Activated naive CD4-positive, alpha-beta T cell treated with anti-CD3 and anti-CD28 coated beads for 36 hours (primary cell): ENCODE data around the gene ERC1. TPM values are rescaled to one million over a fixed set of nuclear protein-coding genes. Genes with fewer than 3 reads are reported as not detected.
"Not testable (repeated sequence)": the region's sequence is repeated elsewhere in the genome, so short reads cannot be mapped to it uniquely, and the experiment has no call there.

Source experiments
- CTCF ChIA-PET: fragments of 350-600 bp; sonication (Branson Sonifier 250); formaldehyde crosslinking; loops from one replicate; lab custom pipeline; 2021; ENCODE audit warnings: antibody characterized with exemption; lab: Charles Lee
- DNase-seq: peaks from one replicate; pipeline ENCODE4 v3.0.0-alpha.2; 2020
- H3K27ac Mint-ChIP-seq: one replicate; pipeline ENCODE4 v1.8.0; 2021; ENCODE audit warnings: mild to moderate bottlenecking, mixed read lengths
- H3K27me3 Mint-ChIP-seq: one replicate; pipeline ENCODE4 v1.8.0; 2021; ENCODE audit warnings: low read depth, mixed read lengths
- H3K36me3 Mint-ChIP-seq: one replicate; pipeline ENCODE4 v1.8.0; 2021; ENCODE audit warnings: low read depth, mixed read lengths
- H3K4me1 Mint-ChIP-seq: one replicate; pipeline ENCODE4 v1.8.0; 2021; ENCODE audit warnings: low read depth, mixed read lengths
- H3K4me3 Mint-ChIP-seq: one replicate; pipeline ENCODE4 v1.8.0; 2021; ENCODE audit warnings: mild to moderate bottlenecking, moderate library complexity, mixed read lengths
- H3K9me3 Mint-ChIP-seq: one replicate; pipeline ENCODE4 v1.8.0; 2021; ENCODE audit warnings: mixed read lengths
- intact Hi-C: fragments of 100-400 bp; cut with micrococcal nuclease; formaldehyde crosslinking; loops from one replicate; pipeline ENCODE4 v1.15.1; 2023
- total RNA-seq, 2 experiments: library from RNA; stranded (reverse); gene quantifications; one replicate each; pipeline ENCODE4 v1.2.3, GENCODE V29; 2021

ERC1 gene
- total RNA-seq, 2 experiments from 2014 or later, result 17.4 to 20.7 TPM

DNA sequence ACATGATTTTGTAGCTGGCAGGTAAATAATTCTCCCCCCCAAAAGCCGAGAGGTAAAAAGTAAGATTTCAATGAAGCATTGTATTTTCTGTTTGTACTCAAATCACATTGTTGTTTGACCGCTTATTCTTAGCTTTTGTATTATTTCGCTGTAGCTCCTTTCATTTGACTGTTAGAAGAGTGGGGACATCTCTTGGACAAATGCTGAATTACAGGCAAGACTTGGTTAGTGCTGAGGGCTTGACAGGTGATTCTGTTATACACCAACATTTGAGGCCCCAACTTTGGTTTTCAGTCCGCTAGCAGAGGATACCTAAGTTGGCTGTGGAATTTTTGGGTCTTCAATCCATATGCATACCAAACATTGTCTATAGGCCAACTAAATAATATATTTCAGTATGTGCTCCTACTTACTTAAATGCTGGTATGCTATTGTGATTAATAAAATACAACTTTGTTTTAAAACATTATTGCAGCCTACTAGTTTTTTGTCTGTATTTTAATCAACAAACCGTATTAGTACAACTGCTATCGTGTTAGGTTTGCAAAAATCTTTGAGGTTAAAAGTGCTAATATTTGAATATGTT, 102.2 kb downstream of the ERC1 start:
- H3K27me3 Mint-ChIP-seq, result no peaks in the 10 kb centered on the region
- no peaks in the 10 kb centered on the region for H3K36me3 Mint-ChIP-seq
- peaks cover 20% of the 10 kb centered on the region for H3K4me1 Mint-ChIP-seq
- H3K9me3 Mint-ChIP-seq, result no peaks in the 10 kb centered on the region
- no peak overlapping the region for H3K27ac Mint-ChIP-seq
- peak; percentile 51 for DNase-seq
- H3K4me3 Mint-ChIP-seq, result no peak overlapping the region
- intact Hi-C loops, result loop anchor here (5.0 kb wide), 2 partner anchors 146 to 276 kb away; partner anchors contain the start of gene RAD52
- CTCF ChIA-PET, result interaction anchor here (0.6 to 1.9 kb wide), 28 partner anchors 9 to 554 kb away, joined by 3 to 9 read pairs (median 4); partner anchors contain the start of gene RAD52

DNA sequence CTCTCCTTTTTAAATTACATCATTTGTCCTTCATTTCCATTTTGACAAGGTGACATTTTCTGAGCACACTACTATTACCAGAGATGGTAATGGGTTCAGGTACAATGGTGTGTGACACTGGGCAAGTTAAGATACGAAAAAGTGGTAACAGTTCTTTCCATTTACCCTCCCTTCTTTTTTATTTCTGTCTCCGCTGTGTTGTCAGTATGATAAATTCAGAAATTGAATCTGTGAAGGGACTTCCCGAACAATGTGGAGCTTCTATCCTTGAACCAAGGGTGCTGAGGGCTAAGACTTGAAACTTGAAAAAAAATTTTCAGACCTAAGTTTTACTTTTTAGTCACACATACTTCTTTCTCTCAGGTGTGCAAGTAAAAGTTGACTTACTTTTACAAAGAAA, 103.7 kb downstream of the ERC1 start:
- intact Hi-C loops, result loop anchor here (5.0 kb wide), 4 partner anchors 102 to 522 kb away; partner anchors contain the start of genes ERC1 and RAD52
- no peaks in the 10 kb centered on the region for H3K36me3 Mint-ChIP-seq
- DNase-seq, result no peak
- no peak overlapping the region for H3K4me3 Mint-ChIP-seq
- no peaks in the 10 kb centered on the region for H3K9me3 Mint-ChIP-seq
- peak overlapping the region; percentile 4 for H3K27ac Mint-ChIP-seq
- peaks cover 34% of the 10 kb centered on the region for H3K4me1 Mint-ChIP-seq
- no peaks in the 10 kb centered on the region for H3K27me3 Mint-ChIP-seq
- CTCF ChIA-PET, result no interaction called here

- intact Hi-C loops, result loop anchor here (1.0 to 5.0 kb wide), 3 partner anchors 27 to 527 kb away; partner anchors contain the start of gene ERC1
- Mint-ChIP-seq H3K36me3 (no peaks in the 10 kb centered on the region), H3K4me1 (peaks cover 58% of the 10 kb centered on the region), H3K4me3 (no peak overlapping the region), H3K27me3 (no peaks in the 10 kb centered on the region), H3K9me3 (no peaks in the 10 kb centered on the region), H3K27ac (no peak overlapping the region)
- DNase-seq, result peak; percentile 68
- CTCF ChIA-PET, result interaction anchor here (4.7 kb wide), 1 partner anchor 19 kb away, joined by 21 read pairs; no protein-coding TSS in a partner anchor
These were observed 108.1 kb downstream of the ERC1 start for GRCh38 chr12:1099158-1099557.

- intact Hi-C loops, result loop anchor here (1.0 to 5.0 kb wide), 3 partner anchors 27 to 527 kb away; partner anchors contain the start of gene ERC1
- not testable (repeated sequence) for H3K36me3 Mint-ChIP-seq, H3K9me3 Mint-ChIP-seq, H3K27me3 Mint-ChIP-seq, DNase-seq, H3K4me3 Mint-ChIP-seq
- Mint-ChIP-seq H3K27ac (peak overlapping the region; percentile 14), H3K4me1 (peaks cover 57% of the 10 kb centered on the region)
- CTCF ChIA-PET, result interaction anchor here (4.7 kb wide), 1 partner anchor 19 kb away, joined by 21 read pairs; no protein-coding TSS in a partner anchor
These were observed 108.6 kb downstream of the ERC1 start for GRCh38 chr12:1099618-1100017.

DNA sequence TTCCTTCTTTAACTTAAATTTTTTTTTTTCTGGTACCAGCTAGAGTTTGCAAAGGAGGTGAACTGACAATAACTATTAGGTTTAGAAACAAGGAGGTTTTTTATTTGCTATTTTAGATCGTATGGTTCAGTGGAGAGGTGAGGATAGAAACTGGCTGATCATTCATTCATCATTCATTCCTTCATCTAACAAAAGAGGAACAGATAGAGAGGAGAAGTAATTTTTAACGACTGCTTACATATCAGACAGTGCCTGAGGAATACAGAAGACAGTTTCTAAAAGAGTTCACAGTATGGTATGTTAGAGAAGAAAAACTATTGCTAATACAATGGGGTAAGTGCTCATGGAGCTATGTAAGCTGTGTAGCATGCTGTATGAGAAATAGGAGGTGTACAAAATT, 111.1 kb downstream of the ERC1 start:
- intact Hi-C loops, result no loop called here
- Mint-ChIP-seq H3K4me3 (no peak overlapping the region), H3K36me3 (no peaks in the 10 kb centered on the region), H3K27me3 (no peaks in the 10 kb centered on the region), H3K27ac (no peak overlapping the region), H3K9me3 (no peaks in the 10 kb centered on the region), H3K4me1 (peaks cover 48% of the 10 kb centered on the region)
- CTCF ChIA-PET, result interaction anchor here (0.8 to 2.0 kb wide), 2 partner anchors 9 to 16 kb away, joined by 3 to 8 read pairs; no protein-coding TSS in a partner anchor
- DNase-seq, result no peak

DNA sequence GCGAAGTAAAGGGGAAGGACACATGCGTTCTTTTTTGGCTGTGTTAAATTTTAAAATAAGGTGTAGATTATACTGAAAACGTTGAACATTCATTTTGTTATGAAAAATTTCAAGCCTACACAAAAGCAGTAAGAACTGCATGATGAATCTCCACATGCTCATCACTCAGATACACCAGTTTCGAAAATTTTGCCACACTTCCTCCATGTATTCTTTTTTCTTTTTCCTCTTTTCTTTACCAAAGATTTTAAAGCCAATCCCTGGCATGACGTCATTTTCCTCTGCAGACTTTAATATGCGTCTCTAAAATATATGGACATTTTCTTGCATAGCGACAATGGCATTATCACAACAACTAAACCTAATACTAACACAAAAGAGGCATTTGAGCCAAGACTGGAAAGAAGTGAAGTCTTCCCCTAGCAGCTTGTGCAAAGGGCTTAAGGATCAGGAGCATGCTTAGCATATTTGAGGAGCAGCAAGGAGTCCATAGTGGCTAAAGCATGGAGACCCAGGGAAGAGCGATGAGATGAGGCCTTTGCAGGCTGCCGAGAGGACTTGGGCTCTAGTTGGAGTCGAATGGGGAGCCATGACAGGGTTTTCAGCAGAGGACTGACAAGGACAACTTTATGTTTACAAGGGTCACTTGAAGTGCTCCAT, 111.9 kb downstream of the ERC1 start:
- Mint-ChIP-seq H3K4me1 (peaks cover 52% of the 10 kb centered on the region), H3K9me3 (no peaks in the 10 kb centered on the region), H3K27me3 (no peaks in the 10 kb centered on the region), H3K27ac (no peak overlapping the region), H3K4me3 (no peak overlapping the region), H3K36me3 (no peaks in the 10 kb centered on the region)
- intact Hi-C loops, result no loop called here
- DNase-seq, result no peak
- CTCF ChIA-PET, result interaction anchor here (0.6 to 7.5 kb wide), 5 partner anchors 10 to 1671 kb away, joined by 3 to 49 read pairs (median 4); partner anchors contain the start of gene RAD52

- no peak overlapping the region for H3K27ac Mint-ChIP-seq
- no peaks in the 10 kb centered on the region for H3K36me3 Mint-ChIP-seq
- intact Hi-C loops, result no loop called here
- H3K9me3 Mint-ChIP-seq, result no peaks in the 10 kb centered on the region
- H3K4me1 Mint-ChIP-seq, result peaks cover 51% of the 10 kb centered on the region
- no peak for DNase-seq
- no peaks in the 10 kb centered on the region for H3K27me3 Mint-ChIP-seq
- CTCF ChIA-PET, result interaction anchor here (0.6 to 7.5 kb wide), 10 partner anchors 11 to 1670 kb away, joined by 3 to 49 read pairs (median 4); partner anchors contain the start of gene RAD52
- H3K4me3 Mint-ChIP-seq, result no peak overlapping the region
These were observed 112.6 kb downstream of the ERC1 start for GRCh38 chr12:1103632-1104031.

- Mint-ChIP-seq H3K27me3 (no peaks in the 10 kb centered on the region), H3K9me3 (no peaks in the 10 kb centered on the region), H3K27ac (no peak overlapping the region), H3K4me1 (peaks cover 45% of the 10 kb centered on the region), H3K4me3 (no peak overlapping the region), H3K36me3 (no peaks in the 10 kb centered on the region)
- CTCF ChIA-PET, result interaction anchor here (0.6 to 7.5 kb wide), 10 partner anchors 11 to 479 kb away, joined by 3 to 49 read pairs (median 4); partner anchors contain the start of gene RAD52
- intact Hi-C loops, result no loop called here
- no peak for DNase-seq
These were observed 113.2 kb downstream of the ERC1 start for GRCh38 chr12:1104088-1104800.

DNA sequence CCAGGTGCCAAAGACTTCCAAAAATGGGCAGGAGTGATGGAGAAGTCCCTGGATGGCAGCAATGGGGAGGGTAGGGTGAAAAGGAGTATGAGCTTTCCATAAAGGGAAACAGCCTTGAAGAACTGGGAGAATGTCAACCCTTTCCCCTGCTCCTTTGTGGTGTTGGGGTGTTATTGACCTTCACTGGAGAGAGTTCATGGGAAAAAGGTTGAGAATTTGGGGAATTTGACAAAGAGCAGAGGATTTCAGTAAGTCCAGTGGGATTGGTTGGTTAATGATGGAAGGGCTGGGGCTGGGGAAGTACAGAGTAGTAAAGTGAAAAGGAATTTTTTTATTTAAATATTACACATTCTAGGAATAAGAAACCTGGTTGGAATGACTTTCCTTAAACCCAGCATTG, 116.6 kb downstream of the ERC1 start:
- Mint-ChIP-seq H3K27me3 (no peaks in the 10 kb centered on the region), H3K4me1 (peaks cover 26% of the 10 kb centered on the region), H3K27ac (no peak overlapping the region), H3K9me3 (no peaks in the 10 kb centered on the region), H3K4me3 (no peak overlapping the region), H3K36me3 (peaks cover 2% of the 10 kb centered on the region)
- DNase-seq, result no peak
- CTCF ChIA-PET, result interaction anchor here (1.4 to 7.5 kb wide), 3 partner anchors 10 to 498 kb away, joined by 3 to 49 read pairs (median 3); no protein-coding TSS in a partner anchor
- intact Hi-C loops, result no loop called here

- H3K4me3 Mint-ChIP-seq, result no peak overlapping the region
- intact Hi-C loops, result no loop called here
- peaks cover 21% of the 10 kb centered on the region for H3K4me1 Mint-ChIP-seq
- CTCF ChIA-PET, result interaction anchor here (1.1 to 7.5 kb wide), 5 partner anchors 10 to 497 kb away, joined by 3 to 49 read pairs (median 3); no protein-coding TSS in a partner anchor
- H3K9me3 Mint-ChIP-seq, result no peaks in the 10 kb centered on the region
- H3K36me3 Mint-ChIP-seq, result peaks cover 2% of the 10 kb centered on the region
- H3K27ac Mint-ChIP-seq, result peak overlapping the region; percentile 3
- H3K27me3 Mint-ChIP-seq, result no peaks in the 10 kb centered on the region
- DNase-seq, result peak; percentile 16
These were observed 117.3 kb downstream of the ERC1 start for GRCh38 chr12:1108276-1108675.

DNA sequence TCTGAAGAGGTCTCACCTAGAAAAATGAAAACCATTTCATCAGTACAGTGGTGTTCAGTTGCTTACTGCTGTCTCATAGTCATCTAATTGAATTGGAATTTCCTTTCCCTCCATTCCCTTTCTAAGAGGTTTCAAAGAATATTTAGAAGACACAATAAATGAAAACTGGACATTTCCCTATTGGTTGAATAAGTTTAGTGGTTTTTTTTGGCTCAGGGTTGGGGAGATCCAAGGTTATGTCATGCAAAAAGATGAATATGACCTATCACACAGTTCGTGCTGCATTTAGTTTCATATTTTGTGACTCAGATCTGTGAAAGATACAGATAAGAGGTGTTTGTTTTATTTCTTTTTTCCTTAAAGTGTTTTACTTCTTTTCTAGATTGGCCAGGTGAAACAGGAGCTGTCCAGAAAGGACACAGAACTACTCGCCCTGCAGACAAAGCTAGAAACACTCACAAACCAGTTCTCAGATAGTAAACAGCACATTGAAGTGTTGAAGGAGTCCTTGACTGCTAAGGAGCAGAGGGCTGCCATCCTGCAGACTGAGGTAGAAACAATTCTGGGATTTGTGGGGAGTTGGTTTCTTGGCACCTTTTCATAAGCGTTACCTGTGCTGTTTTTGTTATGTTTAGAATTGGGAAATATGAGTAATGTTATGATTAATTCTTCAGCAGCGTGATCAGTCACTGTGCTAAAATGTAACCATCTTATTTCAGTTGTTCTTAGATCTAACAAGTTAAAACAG, 124.6 kb downstream of the ERC1 start:
- CTCF ChIA-PET, result interaction anchor here (0.6 to 3.8 kb wide), 4 partner anchors 166 to 522 kb away, joined by 3 to 99 read pairs (median 27); partner anchors contain the start of gene RAD52
- H3K27ac Mint-ChIP-seq, result no peak overlapping the region
- peaks cover 14% of the 10 kb centered on the region for H3K4me1 Mint-ChIP-seq
- no peaks in the 10 kb centered on the region for H3K27me3 Mint-ChIP-seq
- peaks cover 4% of the 10 kb centered on the region for H3K36me3 Mint-ChIP-seq
- no peak overlapping the region for H3K4me3 Mint-ChIP-seq
- intact Hi-C loops, result loop anchor here (5.0 kb wide), 1 partner anchor 417 kb away; no protein-coding TSS in a partner anchor
- H3K9me3 Mint-ChIP-seq, result no peaks in the 10 kb centered on the region
- DNase-seq, result no peak
